Aorta (tissue), 5 donors: ENCODE measurements around the gene AGO3. TPM values are rescaled to one million over a fixed set of nuclear protein-coding genes. Genes with fewer than 3 reads are reported as not detected.

Experiments used
- ATAC-seq: fragments of 200-7000 bp; cut with Tn5 transposase; one replicate; pipeline ENCODE4 v1.9.1; 2022; ENCODE audit warnings: moderate library complexity; ENCODE audit not compliant: low FRiP score
- DNase-seq, 2 donors: peaks; one replicate each; pipeline ENCODE4 v3.0.0-alpha.2; 2020
- H3K27ac ChIP-seq, 2 donors: one replicate each; pipeline ENCODE4 v1.5.1; 2013; ENCODE audit warnings: low read length in 2 of 2, mild to moderate bottlenecking in 2 of 2, moderate library complexity in 2 of 2, control low read depth in 1 of 2, inconsistent platforms in 1 of 2, low read depth in 1 of 2
- H3K27me3 ChIP-seq, 2 donors: one replicate each; pipeline ENCODE4 v1.6.1; 2013; ENCODE audit warnings: control low read depth in 1 of 2, low read length in 1 of 2, mild to moderate bottlenecking in 1 of 2, moderate library complexity in 1 of 2; ENCODE audit not compliant: insufficient read depth in 2 of 2, control insufficient read depth in 1 of 2
- H3K36me3 ChIP-seq, 2 donors: one replicate each; pipeline ENCODE4 v1.6.1; 2013; ENCODE audit warnings: control low read depth in 1 of 2, low read length in 1 of 2, mild to moderate bottlenecking in 1 of 2; ENCODE audit not compliant: insufficient read depth in 2 of 2, control insufficient read depth in 1 of 2
- H3K4me1 ChIP-seq, 2 donors: one replicate each; pipeline ENCODE4 v1.6.1; 2013; ENCODE audit warnings: low read length in 2 of 2, control low read depth in 1 of 2, mild to moderate bottlenecking in 1 of 2, moderate library complexity in 1 of 2; ENCODE audit not compliant: insufficient read depth in 2 of 2, control insufficient read depth in 1 of 2
- H3K4me3 ChIP-seq, 2 donors: one replicate each; pipeline ENCODE4 v1.5.1; 2013; ENCODE audit warnings: low read length in 2 of 2, control low read depth in 1 of 2, mild to moderate bottlenecking in 1 of 2
- H3K9me3 ChIP-seq: one replicate; pipeline ENCODE4 v1.6.1; 2013; ENCODE audit warnings: mild to moderate bottlenecking, low read length; ENCODE audit not compliant: control insufficient read depth
- WGBS, 2 donors: extraction: QIAGEN DNeasy Blood & Tissue Kit; methylation state at CpG; one replicate each; pipeline ENCODE4 v1.1.7; 2013; 5-methylcytosine and 5-hydroxymethylcytosine counted together
- intact Hi-C, 2 donors: fragments of 100-400 bp; cut with DNase I; formaldehyde crosslinking; loops; one replicate each; pipeline versions ENCODE4 v1.14.2 to v1.15.0; 2022
- polyA plus RNA-seq, 2 donors: library from polyadenylated mRNA; stranded (reverse); fragments of 200-250 nt; gene quantifications; one replicate each; pipeline ENCODE4 v1.2.3, GENCODE V29; 2013
- total RNA-seq, 2 donors: library from RNA; stranded (reverse); fragmentation: NEBNext Ultra II Directional; extraction: Animal tissue kit (Norgen Biotek cat#: 25700); gene quantifications; one replicate each; pipeline ENCODE4 v1.2.1, GENCODE V29; 2021
- donor health status: healthy with polysubstance abuse.
- donor health status: Bipolar disorder and iron deficiency.
- donor health status: DM: no; HTN: no; CAD: no.
- donor health status: DM: no; HTN: no; CAD: no.
- donor health status: DM: yes; HTN: yes; CAD: no.

AGO3 gene
- total and polyA plus RNA-seq, 4 donors: 1.1 to 50.4 (median 26.2) TPM

DNA sequence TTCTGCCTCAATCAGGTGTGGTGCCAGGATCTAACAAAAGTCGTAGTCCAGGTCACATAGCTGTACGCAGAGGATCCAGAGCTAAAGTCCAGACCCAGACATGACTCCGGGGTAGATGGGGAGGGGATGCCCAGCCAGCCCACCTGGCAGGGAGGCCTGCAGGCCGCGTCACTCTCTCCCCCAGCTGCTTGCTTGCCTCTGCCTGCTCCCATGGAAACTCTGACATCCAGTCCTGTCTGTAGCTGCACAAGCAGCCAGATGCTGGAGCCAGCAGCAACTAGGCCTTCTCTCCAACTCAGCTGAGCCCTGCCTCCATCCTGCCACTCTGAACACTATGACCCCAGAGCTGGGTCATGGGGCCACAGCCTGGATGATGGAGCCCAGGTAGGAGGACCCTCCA lies 186.0 kb downstream of the AGO3 start:
- peaks cover 0 to 4% of the 10 kb centered on the region in 2 donors for H3K4me1 ChIP-seq
- no peaks in the 10 kb centered on the region for H3K27me3 ChIP-seq
- H3K36me3 ChIP-seq: no peaks in the 10 kb centered on the region
- intact Hi-C loops: no loop called here
- H3K27ac ChIP-seq: peak overlapping the region; percentile 71 to 89
- ATAC-seq (no peak), DNase-seq (no peak)
- no peaks in the 10 kb centered on the region for H3K9me3 ChIP-seq
- no peak overlapping the region for H3K4me3 ChIP-seq
- WGBS, 2 donors: 35 to 44% methylated on average over 5 of the region's 5 CpGs

DNA sequence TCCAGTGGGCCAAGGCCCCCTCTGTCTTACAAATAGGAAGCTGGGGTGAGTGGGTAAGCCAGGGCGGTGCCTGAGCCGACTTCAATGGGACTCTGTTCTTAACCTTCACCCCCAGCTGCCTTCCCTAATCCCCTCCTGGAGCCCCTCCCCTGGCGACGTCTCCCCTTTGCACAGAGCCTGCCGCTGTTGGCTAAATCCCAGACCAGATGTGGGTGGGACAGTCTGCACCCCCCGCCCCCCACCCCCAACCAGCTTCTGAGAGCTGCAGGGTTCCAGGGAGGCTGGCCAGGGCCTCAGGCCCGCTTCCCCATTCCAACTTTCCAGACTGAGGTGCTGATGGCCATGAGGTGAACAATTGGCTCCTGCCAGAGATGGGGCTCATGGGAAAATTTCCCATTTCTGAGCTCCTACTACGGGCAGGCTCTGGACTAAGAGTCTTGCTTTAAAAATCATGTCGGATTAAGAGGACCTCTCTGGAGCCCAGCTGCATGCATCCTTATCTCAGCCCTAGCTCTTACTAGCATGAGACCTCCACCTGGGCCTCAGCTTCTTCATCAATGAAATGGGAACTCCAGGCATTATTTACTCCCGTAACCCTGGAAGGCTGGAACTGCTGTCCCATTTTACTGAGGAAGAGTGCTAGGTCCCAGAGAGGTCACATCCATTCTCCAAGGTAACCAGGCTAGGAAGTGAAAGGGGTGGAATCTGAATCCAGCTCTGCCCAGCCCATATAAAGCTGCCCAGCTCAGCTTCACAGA lies 187.7 kb downstream of the AGO3 start:
- no peaks in the 10 kb centered on the region for H3K27me3 ChIP-seq
- peak overlapping the region in 1 of 2 donors; percentile 55 for H3K27ac ChIP-seq
- intact Hi-C loops: no loop called here
- H3K4me3 ChIP-seq: no peak overlapping the region
- peaks cover 0 to 4% of the 10 kb centered on the region in 2 donors for H3K4me1 ChIP-seq
- WGBS, 2 donors: 75 to 77% methylated on average over 10 of the region's 10 CpGs
- no peaks in the 10 kb centered on the region for H3K9me3 ChIP-seq
- no peaks in the 10 kb centered on the region for H3K36me3 ChIP-seq
- no peak for DNase-seq
- ATAC-seq: no peak

DNA sequence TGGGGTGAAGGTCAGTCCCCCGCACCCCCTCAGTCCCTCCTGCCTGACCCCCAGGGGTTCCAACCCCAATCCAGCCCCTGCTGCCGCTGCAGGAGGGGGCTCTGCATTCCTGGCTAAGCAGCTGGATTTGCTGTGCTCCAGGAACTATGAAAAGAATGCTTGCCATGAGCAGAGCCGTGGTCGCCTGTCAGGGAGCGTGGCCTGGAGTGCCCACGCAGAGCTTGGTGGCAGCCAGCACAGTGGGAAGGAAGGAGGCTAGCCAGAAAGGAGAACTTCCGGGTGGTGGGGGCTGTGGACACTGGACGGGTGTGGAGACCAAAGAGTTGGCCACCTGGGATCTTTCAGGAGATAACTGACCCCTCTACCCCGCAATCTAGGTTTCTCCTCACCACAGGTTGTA lies 188.6 kb downstream of the AGO3 start:
- intact Hi-C loops: no loop called here
- ATAC-seq (no peak), DNase-seq (no peak)
- Histone ChIP-seq H3K9me3 (no peaks in the 10 kb centered on the region), H3K27ac (peak overlapping the region in 1 of 2 donors; percentile 43), H3K4me1 (peaks cover 0 to 4% of the 10 kb centered on the region in 2 donors), H3K27me3 (no peaks in the 10 kb centered on the region), H3K36me3 (no peaks in the 10 kb centered on the region), H3K4me3 (no peak overlapping the region)
- 11 to 12% methylated on average over 9 of the region's 9 CpGs for WGBS, 2 donors

Other genes with a start within 250 kb of the AGO3 start
- 10 to 100 TPM; 18.7 to 19.7 TPM for gene C1orf216, start 212.2 kb upstream of the AGO3 start, total RNA-seq
- 10 to 100 TPM; 14.4 to 20.7 TPM for gene C1orf216, start 212.2 kb upstream of the AGO3 start, polyA plus RNA-seq
- 1 to 10 TPM in 1 of 2 donors, under 1 TPM in 1; 0.96 to 1.1 TPM for gene CLSPN, start 161.1 kb upstream of the AGO3 start, total RNA-seq
- gene CLSPN, start 161.1 kb upstream of the AGO3 start, polyA plus RNA-seq: not detected
- gene AGO4, start 123.1 kb upstream of the AGO3 start, total RNA-seq: 10 to 100 TPM; 27.3 to 39.9 TPM
- gene AGO4, start 123.1 kb upstream of the AGO3 start, polyA plus RNA-seq: 1 to 10 TPM; 5.6 to 8.6 TPM
- gene AGO1, start 47.9 kb upstream of the AGO3 start, total RNA-seq: 10 to 100 TPM; 27.7 to 33.9 TPM
- 1 to 10 TPM; 4.3 to 4.4 TPM for gene AGO1, start 47.9 kb upstream of the AGO3 start, polyA plus RNA-seq
- gene TEKT2, start 153.0 kb downstream of the AGO3 start, total RNA-seq: not detected
- gene TEKT2, start 153.0 kb downstream of the AGO3 start, polyA plus RNA-seq: under 1 TPM in 1 of 2 donors, not detected in 1; 0.82 TPM
- 10 to 100 TPM; 15.9 to 21.2 TPM for gene ADPRS, start 157.8 kb downstream of the AGO3 start, total RNA-seq
- gene ADPRS, start 157.8 kb downstream of the AGO3 start, polyA plus RNA-seq: 10 to 100 TPM; 12.9 to 20.4 TPM
- 10 to 100 TPM; 37.5 to 48.5 TPM for gene COL8A2, start 194.1 kb downstream of the AGO3 start, total RNA-seq
- 10 to 100 TPM; 17.4 to 18.4 TPM for gene COL8A2, start 194.1 kb downstream of the AGO3 start, polyA plus RNA-seq
- 10 to 100 TPM; 55.6 to 61.7 TPM for gene TRAPPC3, start 218.4 kb downstream of the AGO3 start, total RNA-seq
- gene TRAPPC3, start 218.4 kb downstream of the AGO3 start, polyA plus RNA-seq: 10 to 100 TPM; 81.0 to 90.7 TPM
- 100 to 1,000 TPM; 113 to 133 TPM for gene MAP7D1, start 225.1 kb downstream of the AGO3 start, total RNA-seq
- 10 to 100 TPM; 52.8 to 81.2 TPM for gene MAP7D1, start 225.1 kb downstream of the AGO3 start, polyA plus RNA-seq